ENCODE results near the gene CPNE4.
A peak's percentile ranks its signal among the peaks of the same experiment; 100 is the strongest.

CPNE4 gene

GRCh38 chr3:131796558-131797198 lies 238.1 kb downstream of the CPNE4 start:
- DNase-seq (ENCODE audit: low read depth) = no peak
- no peak overlapping the region for H3K4me3 ChIP-seq (ENCODE audit: control insufficient read depth, low read depth, low read length)
- TF ChIP-seq CTCF (conservative IDR thresholded peaks at IDR 0.05; ENCODE audit: control insufficient read depth, insufficient read depth, low read depth, low read length) = no peak

GRCh38 chr3:131796111-131796510 lies 238.7 kb downstream of the CPNE4 start:
- no peak for TF ChIP-seq CTCF (conservative IDR thresholded peaks at IDR 0.05; ENCODE audit: control insufficient read depth, insufficient read depth, low read depth, low read length)
- H3K4me3 ChIP-seq (ENCODE audit: control insufficient read depth, low read depth, low read length) = no peak overlapping the region
- no peak for DNase-seq (ENCODE audit: low read depth)

GRCh38 chr3:131795390-131796090 lies 239.3 kb downstream of the CPNE4 start:
- no peak for TF ChIP-seq CTCF (conservative IDR thresholded peaks at IDR 0.05; ENCODE audit: control insufficient read depth, insufficient read depth, low read depth, low read length)
- H3K4me3 ChIP-seq (ENCODE audit: control insufficient read depth, low read depth, low read length) = no peak overlapping the region
- no peak for DNase-seq (ENCODE audit: low read depth)

- peak; percentile 90 for TF ChIP-seq CTCF (conservative IDR thresholded peaks at IDR 0.05; ENCODE audit: control insufficient read depth, insufficient read depth, low read depth, low read length)
- DNase-seq (ENCODE audit: low read depth) = peak; percentile 65
- H3K4me3 ChIP-seq (ENCODE audit: control insufficient read depth, low read depth, low read length) = no peak overlapping the region
Observed at GRCh38 chr3:131794766-131795388, 239.9 kb downstream of the CPNE4 start.

- TF ChIP-seq CTCF (conservative IDR thresholded peaks at IDR 0.05; ENCODE audit: control insufficient read depth, insufficient read depth, low read depth, low read length) = no peak
- DNase-seq (ENCODE audit: low read depth) = no peak
- no peak overlapping the region for H3K4me3 ChIP-seq (ENCODE audit: control insufficient read depth, low read depth, low read length)
Observed at GRCh38 chr3:131793870-131794269, 240.9 kb downstream of the CPNE4 start.

- no peak for TF ChIP-seq CTCF (conservative IDR thresholded peaks at IDR 0.05; ENCODE audit: control insufficient read depth, insufficient read depth, low read depth, low read length)
- DNase-seq (ENCODE audit: low read depth) = no peak
- H3K4me3 ChIP-seq (ENCODE audit: control insufficient read depth, low read depth, low read length) = no peak overlapping the region
Observed at GRCh38 chr3:131789188-131789587, 245.6 kb downstream of the CPNE4 start.
